WTC11 (cell line): ENCODE data around the gene ADAMTS7. TPM values are rescaled to one million over a fixed set of nuclear protein-coding genes. Genes with fewer than 3 reads are reported as not detected.
"Not testable (repeated sequence)": the region's sequence is repeated elsewhere in the genome, so short reads cannot be mapped to it uniquely, and the experiment has no call there.

ENCODE experiments used
- ATAC-seq: fragments of 200-7000 bp; cut with Tn5 transposase; 2 replicates; pipeline ENCODE4 v1.10.0; 2021; ENCODE audit warnings: mild to moderate bottlenecking, moderate library complexity
- CTCF ChIA-PET: fragments of 300-600 bp; sonication (Branson Sonifier 250); formaldehyde crosslinking; loops from one replicate; lab custom pipeline; 2021; ENCODE audit warnings: antibody characterized with exemption; lab: Charles Lee
- POLR2A ChIA-PET: fragments of 350-600 bp; sonication (Branson Sonifier 250); formaldehyde crosslinking; loops from one replicate; lab custom pipeline; 2021; ENCODE audit warnings: antibody characterized with exemption; lab: Charles Lee
- DNase-seq: peaks from one replicate; pipeline ENCODE4 v3.0.0; 2021; ENCODE audit warnings: low spot score
- H3K27ac Mint-ChIP-seq: 2 replicates; pipeline ENCODE4 v1.8.0; 2021; ENCODE audit warnings: mixed read lengths
- H3K27me3 Mint-ChIP-seq: 2 replicates; pipeline ENCODE4 v1.8.0; 2021; ENCODE audit warnings: low read depth, mild to moderate bottlenecking, moderate library complexity, mixed read lengths
- H3K36me3 Mint-ChIP-seq: 2 replicates; pipeline ENCODE4 v1.8.0; 2021; ENCODE audit warnings: mixed read lengths
- H3K4me1 Mint-ChIP-seq: 2 replicates; pipeline ENCODE4 v1.8.0; 2022; ENCODE audit warnings: mixed read lengths
- H3K4me3 Mint-ChIP-seq: 2 replicates; pipeline ENCODE4 v1.8.0; 2021; ENCODE audit warnings: mild to moderate bottlenecking, moderate library complexity, mixed read lengths
- H3K9me3 Mint-ChIP-seq: 2 replicates; pipeline ENCODE4 v1.8.0; 2021; ENCODE audit warnings: mixed read lengths
- ARID4B ChIP-seq: sonication (generic); formaldehyde crosslinking; IDR thresholded peaks from 2 replicates; pipeline ENCODE4 v1.8.0; 2023; ENCODE audit warnings: missing genetic modification reagents, mild to moderate bottlenecking, borderline replicate concordance
- ATF2 ChIP-seq: sonication (generic); formaldehyde crosslinking; IDR thresholded peaks from 2 replicates; pipeline ENCODE4 v1.8.1; 2022; ENCODE audit warnings: low read depth, missing genetic modification reagents, borderline replicate concordance
- CREB1 ChIP-seq: sonication (generic); formaldehyde crosslinking; IDR thresholded peaks from 2 replicates; pipeline ENCODE4 v1.8.0; 2023; ENCODE audit warnings: mild to moderate bottlenecking, missing genetic modification reagents
- ESRRA ChIP-seq: sonication (generic); formaldehyde crosslinking; IDR thresholded peaks from 2 replicates; pipeline ENCODE4 v1.8.1; 2022; ENCODE audit warnings: mild to moderate bottlenecking, missing genetic modification reagents, borderline replicate concordance
- FOXJ3 ChIP-seq: sonication (generic); formaldehyde crosslinking; IDR thresholded peaks from 2 replicates; pipeline ENCODE4 v1.9.0; 2021; ENCODE audit warnings: missing genetic modification reagents, mild to moderate bottlenecking, borderline replicate concordance
- GRHL2 ChIP-seq: fragments of 250-450 bp; sonication (Bioruptor Pico); IDR thresholded peaks from 2 replicates; pipeline ENCODE4 v1.8.0; 2022; ENCODE audit warnings: mild to moderate bottlenecking, moderate library complexity; ENCODE audit not compliant: insufficient replicate concordance, severe bottlenecking
- HMGA2 ChIP-seq: fragments of 250-450 bp; sonication (Bioruptor Pico); IDR thresholded peaks from 2 replicates; pipeline ENCODE4 v1.4.0; 2021; ENCODE audit warnings: mild to moderate bottlenecking, moderate library complexity
- PREB ChIP-seq: sonication (generic); formaldehyde crosslinking; IDR thresholded peaks from 2 replicates; pipeline ENCODE4 v1.8.1; 2022; ENCODE audit warnings: mild to moderate bottlenecking, missing genetic modification reagents, moderate library complexity, borderline replicate concordance
- PRRX2 ChIP-seq: fragments of 250-450 bp; sonication (Bioruptor Pico); IDR thresholded peaks from 2 replicates; pipeline ENCODE4 v1.8.0; 2021; ENCODE audit warnings: mild to moderate bottlenecking
- RELA ChIP-seq: sonication (generic); formaldehyde crosslinking; IDR thresholded peaks from 2 replicates; pipeline ENCODE4 v1.8.1; 2022; ENCODE audit warnings: missing genetic modification reagents, mild to moderate bottlenecking, borderline replicate concordance
- SMAD3 ChIP-seq: sonication (generic); formaldehyde crosslinking; IDR thresholded peaks from 2 replicates; pipeline ENCODE4 v1.8.0; 2022; ENCODE audit warnings: missing genetic modification reagents, mild to moderate bottlenecking, borderline replicate concordance
- ZNF121 ChIP-seq: sonication (generic); formaldehyde crosslinking; IDR thresholded peaks from 2 replicates; pipeline ENCODE4 v1.8.0; 2023; ENCODE audit warnings: missing genetic modification reagents
- ZNF425 ChIP-seq: fragments of 250-450 bp; sonication (Bioruptor Pico); conservative IDR thresholded peaks from 2 replicates; pipeline ENCODE4 v1.9.0; 2021; ENCODE audit warnings: mild to moderate bottlenecking
- total RNA-seq: library from RNA; stranded (reverse); gene quantifications from 3 replicates; pipeline ENCODE4 v1.2.3, GENCODE V29; 2021

The ADAMTS7 gene
- total RNA-seq, 1 experiment from 2014 or later, result 70.3 TPM

- H3K4me1 Mint-ChIP-seq, result peaks cover 5% of the 10 kb centered on the region; the same call in 1 of the 2 replicates
- DNase-seq, result peak; percentile 6
- H3K36me3 Mint-ChIP-seq, result no peaks in the 10 kb centered on the region
- no peak overlapping the region for H3K27ac Mint-ChIP-seq
- H3K27me3 Mint-ChIP-seq, result no peaks in the 10 kb centered on the region
- no peaks in the 10 kb centered on the region for H3K9me3 Mint-ChIP-seq
- TF ChIP-seq GRHL2 (CRISPR knock-in tag) (no peak), ZNF425 (CRISPR knock-in tag) (no peak), ARID4B (CRISPR knock-in tag) (no peak), ESRRA (CRISPR knock-in tag) (no peak), ZNF121 (CRISPR knock-in tag) (no peak), PRRX2 (CRISPR knock-in tag) (no peak), ATF2 (CRISPR knock-in tag) (no peak), FOXJ3 (CRISPR knock-in tag) (no peak), CREB1 (CRISPR knock-in tag) (no peak), RELA (CRISPR knock-in tag) (no peak), PREB (CRISPR knock-in tag) (no peak), HMGA2 (CRISPR knock-in tag) (no peak), SMAD3 (CRISPR knock-in tag) (no peak)
- TF ChIP-seq, all 79 proteins: peak for 0
- no peak for ATAC-seq
- no peak overlapping the region for H3K4me3 Mint-ChIP-seq
- ChIA-PET CTCF (interaction anchor here (0.7 to 1.5 kb wide), 2 partner anchors 22 to 47 kb away, joined by 3 to 4 read pairs; no protein-coding TSS in a partner anchor), POLR2A (no interaction called here)
Observed at GRCh38 chr15:78761891-78762385, 49.3 kb downstream of the ADAMTS7 start.

GRCh38 chr15:78761475-78761874 lies 49.8 kb downstream of the ADAMTS7 start:
- ATAC-seq, H3K27me3 Mint-ChIP-seq, H3K27ac Mint-ChIP-seq, H3K36me3 Mint-ChIP-seq, H3K4me1 Mint-ChIP-seq, H3K9me3 Mint-ChIP-seq, H3K4me3 Mint-ChIP-seq, DNase-seq, POLR2A ChIA-PET: not testable (repeated sequence)
- CTCF ChIA-PET, result interaction anchor here (0.7 to 1.5 kb wide), 2 partner anchors 21 to 47 kb away, joined by 3 to 4 read pairs; no protein-coding TSS in a partner anchor
